GM18861 (cell line): ENCODE measurements around the gene DSPP.
A peak's percentile ranks its signal among the peaks of the same experiment; 100 is the strongest.

Experiments
- ATAC-seq: cut with Tn5 transposase; IDR thresholded peaks from one replicate; pipeline ENCODE4 v1.9.1; 2021; ENCODE audit not compliant: unreplicated experiment

The DSPP gene

DNA sequence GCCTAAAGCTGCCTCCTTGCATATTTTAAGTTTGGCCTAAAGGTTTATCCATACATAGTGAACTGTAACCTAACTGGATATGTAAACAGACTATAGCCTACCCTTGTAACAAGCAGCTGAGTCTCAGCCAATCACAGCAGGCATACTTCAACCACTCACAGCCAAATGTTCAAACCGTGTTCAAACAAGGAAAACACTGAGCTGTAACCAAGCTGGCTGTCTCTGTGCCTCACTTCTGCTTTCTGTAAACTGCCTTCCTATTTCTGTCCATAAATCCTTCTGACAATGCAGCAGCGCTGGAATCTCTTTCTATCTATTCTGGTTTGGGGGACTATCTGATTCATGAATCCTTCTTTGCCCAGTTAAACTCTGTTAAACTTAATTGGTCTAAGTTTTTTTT is 16.4 kb downstream of the DSPP start:
- ATAC-seq = peak; percentile 64

DNA sequence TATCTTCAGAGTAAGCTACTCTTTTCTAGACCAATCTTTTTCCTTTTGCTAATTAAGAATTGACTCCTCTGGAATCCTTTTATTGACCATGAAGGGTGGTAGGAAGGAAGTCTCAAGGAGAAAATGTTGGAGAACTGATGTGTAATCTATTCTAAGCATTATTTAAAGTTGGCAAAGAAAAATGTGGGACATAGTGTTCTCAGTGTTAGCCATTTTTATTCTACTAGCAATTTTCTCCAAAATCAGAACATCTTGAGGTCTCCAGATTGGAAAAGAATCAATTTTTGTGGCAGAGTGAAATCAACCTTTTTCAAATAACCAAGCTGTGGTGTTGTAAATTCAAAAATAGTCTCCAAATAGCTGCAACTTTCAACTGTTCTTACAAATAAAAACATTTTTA is 23.3 kb downstream of the DSPP start:
- ATAC-seq = no peak

DNA sequence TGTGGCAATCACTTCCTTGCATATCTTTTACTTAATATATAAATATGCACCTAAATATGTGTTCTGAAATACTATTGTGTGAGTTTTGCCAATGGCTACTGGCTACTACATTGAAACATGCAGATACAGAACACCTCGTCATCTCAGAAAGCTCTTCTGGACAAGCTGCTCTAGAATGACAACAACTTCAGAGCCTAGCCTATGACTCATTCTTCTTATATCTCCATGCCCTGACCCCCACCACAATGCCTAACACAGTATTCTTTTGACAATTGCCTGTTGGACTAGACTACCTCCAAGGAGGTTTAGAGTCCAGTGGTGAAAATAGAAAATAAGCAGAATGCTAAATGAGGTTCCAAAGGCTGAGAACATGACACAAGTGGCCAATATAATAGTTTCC is 24.1 kb downstream of the DSPP start:
- no peak for ATAC-seq

DNA sequence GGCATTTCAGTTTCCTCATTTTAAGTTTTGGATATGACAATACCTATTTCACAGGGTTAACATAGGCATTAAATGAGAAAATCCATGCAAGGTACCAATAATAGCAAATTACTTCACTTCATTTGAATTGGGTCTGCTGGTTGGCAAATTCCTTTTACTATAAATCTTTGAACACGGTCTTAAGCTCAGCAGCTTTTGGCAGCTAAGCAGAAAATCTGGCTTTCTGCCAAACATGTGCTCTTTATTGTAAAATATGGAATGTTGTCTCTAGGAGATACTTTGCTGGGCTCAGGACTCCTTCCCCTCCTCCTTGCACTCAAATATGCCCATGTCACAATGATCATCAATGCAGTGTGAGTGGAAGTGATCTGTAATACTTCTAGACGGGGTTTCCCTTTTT is 24.9 kb downstream of the DSPP start:
- ATAC-seq = no peak

DNA sequence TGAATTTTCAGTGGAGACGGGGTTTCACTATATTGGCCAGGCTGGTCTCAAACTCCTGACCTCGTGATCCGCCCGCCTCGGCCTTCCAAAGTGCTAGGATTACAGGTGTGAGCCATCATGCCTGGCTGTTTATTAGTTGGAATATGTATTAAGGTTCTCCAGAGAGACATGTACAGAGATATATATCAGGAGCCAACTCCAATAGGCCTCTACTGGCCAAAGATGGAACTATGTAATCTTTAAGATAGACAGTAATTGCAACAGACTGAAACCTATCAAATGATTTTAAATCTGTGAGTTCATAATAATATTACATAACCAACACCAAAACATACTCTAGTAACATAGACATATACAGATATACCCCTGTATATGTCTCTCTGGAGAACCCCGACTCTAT is 36.0 kb downstream of the DSPP start:
- ATAC-seq = no peak

DNA sequence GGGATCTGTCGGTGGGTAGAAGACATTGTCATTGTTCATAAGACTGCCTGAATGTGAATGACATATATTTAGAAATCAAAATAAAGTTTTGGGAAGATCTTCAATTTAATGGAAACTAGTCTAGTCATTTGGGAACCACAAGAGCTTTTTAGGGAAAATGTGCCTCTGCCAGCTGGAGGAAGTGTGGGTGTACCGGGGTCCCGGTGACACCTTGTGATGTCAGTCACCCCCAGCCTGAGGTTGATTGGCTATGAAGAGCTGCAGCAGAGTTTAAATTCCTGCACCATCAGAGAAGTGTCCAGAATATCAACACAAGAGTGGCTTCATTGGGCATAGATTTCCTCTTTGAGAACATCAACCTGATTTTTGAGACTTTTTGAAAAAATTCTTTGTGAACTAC is 41.7 kb downstream of the DSPP start, which contains the start of gene DMP1:
TSS of gene DMP1 (plus strand) at position 301 of the 400 bp plus-strand sequence. CDS start 6,213 bp downstream, outside the sequence.
- ATAC-seq = no peak

DNA sequence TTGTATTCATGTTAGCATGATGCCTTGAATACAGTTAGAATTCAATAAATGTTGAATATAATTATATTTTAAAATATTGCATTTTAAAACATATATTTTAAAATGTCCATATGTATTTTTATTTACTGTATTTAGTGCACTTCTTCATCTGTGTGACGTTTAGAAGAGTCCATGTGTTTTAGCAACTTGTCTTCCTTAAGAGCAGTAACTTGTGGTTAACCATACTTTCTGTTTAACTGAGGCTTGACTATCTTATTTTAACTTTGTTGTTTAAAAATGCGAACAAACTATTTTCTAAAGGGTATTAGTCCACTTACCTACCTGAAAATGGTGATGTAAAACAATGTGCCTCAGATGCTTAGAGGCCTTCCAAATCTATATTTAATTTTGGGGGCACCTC is 42.6 kb downstream of the DSPP start:
- ATAC-seq = no peak

DNA sequence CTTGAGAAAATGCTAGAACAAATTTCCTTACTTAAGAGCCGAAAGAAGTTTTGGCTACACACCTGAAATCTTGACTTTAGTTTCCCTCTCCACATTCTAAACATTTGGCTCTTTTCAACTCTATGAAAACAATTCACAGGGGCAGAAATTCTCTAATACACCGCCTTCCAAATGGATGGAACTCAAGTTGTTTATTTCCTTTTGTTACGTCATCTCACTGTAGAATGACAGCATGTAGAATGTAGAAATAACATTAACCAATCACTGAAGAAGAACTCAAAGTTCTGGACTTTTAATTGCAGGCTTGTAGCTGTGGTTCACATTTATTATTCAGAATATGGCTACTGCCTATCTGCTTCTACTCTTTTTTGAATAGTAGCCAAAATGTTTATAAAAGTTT is 43.6 kb downstream of the DSPP start:
- ATAC-seq = no peak

DNA sequence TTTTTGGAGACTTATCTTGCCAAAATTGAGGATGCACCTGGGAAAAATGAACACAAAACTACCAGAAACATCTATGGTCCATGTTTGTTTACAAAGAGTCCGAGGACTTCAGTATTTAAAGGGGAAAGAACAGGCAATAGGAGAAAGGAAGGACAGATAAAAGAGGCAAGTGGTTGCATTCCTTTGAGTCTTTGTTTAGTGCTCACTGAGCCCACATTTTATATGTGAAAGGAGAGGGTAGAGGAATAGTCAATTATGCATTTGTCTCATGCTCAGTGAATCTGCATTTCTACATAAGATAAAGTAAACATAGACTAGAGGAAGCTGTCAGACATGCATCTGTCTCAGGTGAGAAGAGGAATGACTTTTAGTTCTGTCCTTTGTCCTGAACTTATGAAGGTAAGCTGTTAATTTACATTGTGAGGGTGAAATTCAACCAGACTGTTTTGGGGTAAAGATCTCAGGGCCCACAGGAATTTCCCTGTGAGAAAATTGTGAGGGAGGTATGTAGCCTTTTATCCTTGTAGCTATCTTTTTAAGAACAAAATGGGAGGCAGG is 46.2 kb downstream of the DSPP start:
- ATAC-seq = no peak

GRCh38 chr4:87657525-87657924 is 49.2 kb downstream of the DSPP start:
- no peak for ATAC-seq

DNA sequence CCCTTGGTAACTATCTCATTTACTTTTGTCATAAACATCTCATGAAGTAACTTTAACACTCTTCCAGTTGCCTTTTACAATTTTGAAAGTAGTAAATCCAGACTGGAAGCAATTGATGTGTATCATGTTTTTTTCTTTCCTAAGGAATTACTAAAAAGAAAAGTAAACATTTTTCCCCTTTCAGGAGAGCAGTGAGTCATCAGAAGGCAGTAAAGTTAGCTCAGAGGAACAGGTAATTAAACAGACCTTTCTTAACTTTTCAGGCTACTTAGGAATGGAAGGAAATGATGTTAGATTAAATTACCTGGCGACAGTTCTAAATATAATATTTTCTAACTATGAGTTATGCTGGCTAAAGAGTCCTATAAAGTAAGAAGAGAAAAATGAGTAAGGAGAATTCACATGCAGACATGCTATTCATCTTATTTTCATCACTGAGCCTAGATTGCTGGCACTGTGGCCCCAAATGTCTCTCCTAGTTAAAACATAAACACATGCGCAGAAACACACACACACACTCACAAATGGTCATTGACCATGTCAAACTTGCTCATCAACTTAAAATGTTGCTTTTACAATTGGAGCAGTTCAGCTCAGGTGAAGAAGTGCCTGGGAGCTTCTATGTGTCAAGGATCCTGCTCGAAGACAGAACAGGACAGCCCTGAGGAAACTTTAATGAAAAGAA is 51.1 kb downstream of the DSPP start:
- no peak for ATAC-seq

DNA sequence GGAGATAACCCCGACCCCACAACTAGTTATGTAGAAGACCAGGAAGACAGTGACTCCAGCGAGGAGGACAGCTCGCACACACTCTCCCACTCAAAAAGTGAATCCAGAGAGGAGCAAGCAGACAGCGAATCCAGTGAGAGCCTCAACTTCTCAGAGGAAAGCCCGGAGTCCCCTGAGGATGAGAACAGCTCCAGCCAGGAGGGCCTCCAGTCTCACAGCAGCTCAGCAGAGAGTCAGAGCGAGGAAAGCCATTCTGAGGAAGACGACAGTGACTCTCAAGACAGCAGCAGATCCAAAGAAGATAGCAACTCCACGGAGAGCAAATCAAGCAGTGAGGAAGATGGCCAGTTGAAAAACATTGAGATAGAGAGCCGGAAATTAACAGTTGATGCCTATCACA is 54.5 kb downstream of the DSPP start:
- ATAC-seq = no peak
